ENCODE data around the gene CFAP99. TPM values are rescaled to one million over a fixed set of nuclear protein-coding genes. Genes with fewer than 3 reads are reported as not detected.
"Not testable (repeated sequence)": the region's sequence is repeated elsewhere in the genome, so short reads cannot be mapped to it uniquely, and the experiment has no call there.

Gene CFAP99
- total and polyA plus RNA-seq, 2 donors from 2014 or later = 1.5 to 1.7 TPM

- H3K27me3 ChIP-seq (ENCODE audit: control insufficient read depth, insufficient read depth, low read length) = no peaks in the 10 kb centered on the region
- no peak for TF ChIP-seq CTCF (IDR thresholded peaks at IDR 0.05; ENCODE audit: borderline replicate concordance, extremely low read depth, insufficient read depth)
- no peak overlapping the region for H3K27ac ChIP-seq (ENCODE audit: low read depth in 2 of 2, low read length in 2 of 2)
- H3K9ac ChIP-seq (ENCODE audit: low read length in 3 of 3) = no peak overlapping the region
- no peaks in the 10 kb centered on the region for H3K4me1 ChIP-seq (ENCODE audit: control insufficient read depth in 2 of 3, insufficient read depth in 2 of 3, low read depth in 1 of 3, low read length in 3 of 3)
- no peak overlapping the region for H3K4me3 ChIP-seq (ENCODE audit: low read length in 3 of 3)
- peak in 1 of 5 donors; percentile 61 for DNase-seq
- no peaks in the 10 kb centered on the region for H3K36me3 ChIP-seq (ENCODE audit: control insufficient read depth in 2 of 3, insufficient read depth in 3 of 3, low read length in 3 of 3)
- H3K9me3 ChIP-seq (ENCODE audit: control insufficient read depth in 2 of 3, insufficient read depth in 1 of 3, low read length in 3 of 3) = no peaks in the 10 kb centered on the region
- FAIRE-seq = no peak
- intact Hi-C loops (cut with DNase I) = no loop called here
Observed at GRCh38 chr4:2427383-2428334, 8.9 kb downstream of the CFAP99 start.

GRCh38 chr4:2428496-2429213 lies 9.9 kb downstream of the CFAP99 start:
- DNase-seq (peak in 1 of 5 donors; percentile 73), FAIRE-seq (no peak)
- Histone ChIP-seq H3K9ac (ENCODE audit: low read length in 3 of 3) (no peak overlapping the region), H3K4me3 (ENCODE audit: low read length in 3 of 3) (no peak overlapping the region), H3K36me3 (ENCODE audit: control insufficient read depth in 2 of 3, insufficient read depth in 3 of 3, low read length in 3 of 3) (no peaks in the 10 kb centered on the region), H3K27ac (ENCODE audit: low read depth in 2 of 2, low read length in 2 of 2) (no peak overlapping the region), H3K27me3 (ENCODE audit: control insufficient read depth, insufficient read depth, low read length) (no peaks in the 10 kb centered on the region), H3K4me1 (ENCODE audit: control insufficient read depth in 2 of 3, insufficient read depth in 2 of 3, low read depth in 1 of 3, low read length in 3 of 3) (peaks cover 0 to 2% (median 0%) of the 10 kb centered on the region in 3 donors), H3K9me3 (ENCODE audit: control insufficient read depth in 2 of 3, insufficient read depth in 1 of 3, low read length in 3 of 3) (no peaks in the 10 kb centered on the region)
- intact Hi-C loops (cut with DNase I) = no loop called here
- no peak for TF ChIP-seq CTCF (IDR thresholded peaks at IDR 0.05; ENCODE audit: borderline replicate concordance, extremely low read depth, insufficient read depth)

- H3K4me1 ChIP-seq (ENCODE audit: control insufficient read depth in 2 of 3, insufficient read depth in 2 of 3, low read depth in 1 of 3, low read length in 3 of 3); DNase-seq; H3K4me3 ChIP-seq (ENCODE audit: low read length in 3 of 3); FAIRE-seq; intact Hi-C loops (cut with DNase I); H3K36me3 ChIP-seq (ENCODE audit: control insufficient read depth in 2 of 3, insufficient read depth in 3 of 3, low read length in 3 of 3); H3K27me3 ChIP-seq (ENCODE audit: control insufficient read depth, insufficient read depth, low read length); H3K9me3 ChIP-seq (ENCODE audit: control insufficient read depth in 2 of 3, insufficient read depth in 1 of 3, low read length in 3 of 3); H3K9ac ChIP-seq (ENCODE audit: low read length in 3 of 3): not testable (repeated sequence)
- peak overlapping the region in 1 of 2 donors; percentile 33 for H3K27ac ChIP-seq (ENCODE audit: low read depth in 2 of 2, low read length in 2 of 2)
Observed at GRCh38 chr4:2429945-2430757, 11.4 kb downstream of the CFAP99 start.
